HCT116 (cell line): ENCODE results near the gene ST6GAL2. TPM values are rescaled to one million over a fixed set of nuclear protein-coding genes. Genes with fewer than 3 reads are reported as not detected.

ENCODE experiments used
- ATAC-seq: fragments of 200-7000 bp; cut with Tn5 transposase; 2 replicates; pipeline ENCODE4 v1.9.1; 2020; ENCODE audit warnings: mild to moderate bottlenecking, moderate library complexity
- BruUV-seq: library from RNA; stranded (reverse); fragments of 400-500 nt; replicated peaks from 2 replicates; lab custom pipeline; 2021; lab: Mats Ljungman, UMichigan
- CTCF ChIA-PET: fragments of 300-600 bp; sonication (Branson Sonifier 250); formaldehyde crosslinking; loops from one replicate; lab custom pipeline; 2021; ENCODE audit warnings: antibody characterized with exemption; lab: Charles Lee
- POLR2A ChIA-PET: fragments of 300-600, 350-600 bp; sonication (Branson Sonifier 250); formaldehyde crosslinking; loops from one replicate; lab custom pipeline; 2021; ENCODE audit warnings: antibody characterized with exemption; lab: Charles Lee
- RAD21 ChIA-PET, 2 experiments: fragments of 300-600 bp; sonication (Branson Sonifier 250); formaldehyde crosslinking; loops; one replicate each; lab custom pipeline; 2023; ENCODE audit warnings: low total read pairs in 2 of 2; ENCODE audit not compliant: uncharacterized antibody in 2 of 2, unreplicated experiment in 2 of 2, low non-redundant PET in 1 of 2; lab: Charles Lee
- DNase-seq: peaks from one replicate; pipeline ENCODE4 v3.0.0-alpha.2; 2010; ENCODE audit warnings: low read depth, low spot score
- H2AFZ ChIP-seq: fragments of 200-600 bp; shearing (Covaris generic), sonication (generic); 2 replicates; pipeline ENCODE4 v1.6.1; 2017; ENCODE audit warnings: low read depth, mixed run types, mixed read lengths, antibody characterized with exemption, low read length; ENCODE audit not compliant: poor library complexity, severe bottlenecking
- H3K27ac ChIP-seq: 2 replicates; pipeline ENCODE4 v1.5.1; 2012; ENCODE audit warnings: low read depth, low read length
- H3K27me3 ChIP-seq: fragments of 200-600 bp; sonication (generic); 2 replicates; pipeline ENCODE4 v1.6.1; 2016; ENCODE audit warnings: mixed run types, low read length, mixed read lengths; ENCODE audit not compliant: insufficient read depth
- H3K36me3 ChIP-seq, 2 experiments: fragments of 200-500 bp in 1 of 2; fragments of 200-600 bp in 1 of 2; sonication (Bioruptor generic) in 1 of 2; sonication (generic) in 1 of 2; 2 replicates each; pipeline versions ENCODE4 v1.5.1 to v1.6.1; 2014 to 2016; ENCODE audit warnings: low read length in 2 of 2, inconsistent platforms in 1 of 2, mixed read lengths in 1 of 2, mixed run types in 1 of 2; ENCODE audit not compliant: insufficient read depth in 2 of 2, control insufficient read depth in 1 of 2
- H3K4me1 ChIP-seq, 2 experiments: fragments of 200-600 bp in 1 of 2; sonication (generic) in 1 of 2; 2 replicates each; pipeline versions ENCODE4 v1.5.1 to v1.6.1; 2012 to 2017; ENCODE audit warnings: low read length in 2 of 2, inconsistent platforms in 1 of 2, mild to moderate bottlenecking in 1 of 2, mixed read lengths in 1 of 2, mixed run types in 1 of 2, moderate library complexity in 1 of 2; ENCODE audit not compliant: insufficient read depth in 2 of 2, control insufficient read depth in 1 of 2
- H3K4me2 ChIP-seq: fragments of 200-600 bp; sonication (generic); 2 replicates; pipeline ENCODE4 v1.6.1; 2017; ENCODE audit warnings: mixed run types, low read length, mixed read lengths
- H3K4me3 ChIP-seq, 2 experiments: fragments of 200-600 bp in 1 of 2; sonication (generic) in 1 of 2; replicated peaks in 1 of 2; 2 replicates each; pipeline ENCODE4 v1.5.1; 2011 to 2016; ENCODE audit warnings: low read length in 2 of 2, control low read depth in 1 of 2, low read depth in 1 of 2, mild to moderate bottlenecking in 1 of 2, mixed read lengths in 1 of 2, mixed run types in 1 of 2
- H3K79me2 ChIP-seq: fragments of 200-600 bp; sonication (generic); 2 replicates; pipeline ENCODE4 v1.6.1; 2017; ENCODE audit warnings: mild to moderate bottlenecking, mixed run types, low read length, moderate library complexity, mixed read lengths; ENCODE audit not compliant: insufficient read depth
- H3K9ac ChIP-seq: fragments of 200-600 bp; sonication (generic); 2 replicates; pipeline ENCODE4 v1.6.1; 2016; ENCODE audit warnings: low read length, mixed read lengths
- H3K9me2 ChIP-seq: fragments of 200-600 bp; sonication (generic), shearing (Covaris generic); 2 replicates; pipeline ENCODE4 v1.6.1; 2017; ENCODE audit warnings: mixed run types, mild to moderate bottlenecking, moderate library complexity; ENCODE audit not compliant: insufficient read depth
- H3K9me3 ChIP-seq, 2 experiments: fragments of 200-500 bp in 1 of 2; fragments of 200-600 bp in 1 of 2; sonication (Bioruptor generic) in 1 of 2; sonication (generic) in 1 of 2; 2 replicates each; pipeline ENCODE4 v1.6.1; 2014 to 2017; ENCODE audit warnings: low read length in 2 of 2, mixed read lengths in 2 of 2, inconsistent platforms in 1 of 2, low read depth in 1 of 2, mild to moderate bottlenecking in 1 of 2, mixed run types in 1 of 2, moderate library complexity in 1 of 2; ENCODE audit not compliant: control insufficient read depth in 1 of 2, insufficient read depth in 1 of 2
- H4K20me1 ChIP-seq: fragments of 200-600 bp; sonication (generic), shearing (Covaris generic); 2 replicates; pipeline ENCODE4 v1.6.1; 2017; ENCODE audit warnings: mixed run types, mild to moderate bottlenecking, moderate library complexity; ENCODE audit not compliant: insufficient read depth
- ATF3 ChIP-seq: IDR thresholded peaks from 2 replicates; pipeline ENCODE4 v1.6.1; 2012
- CBX3 ChIP-seq: IDR thresholded peaks from 2 replicates; pipeline ENCODE4 v1.6.1; 2012; ENCODE audit warnings: low read depth
- CEBPB ChIP-seq: IDR thresholded peaks from 2 replicates; pipeline ENCODE4 v1.6.1; 2012; ENCODE audit warnings: low read depth
- CTCF ChIP-seq, 3 experiments: fragments of 200-600 bp in 1 of 3; sonication (generic) in 1 of 3; IDR thresholded peaks in 2 of 3; conservative IDR thresholded peaks in 1 of 3; 2 replicates each; pipeline ENCODE4 v1.5.1; 2012 to 2017; ENCODE audit warnings: low read depth in 2 of 3, low read length in 2 of 3, antibody characterized with exemption in 1 of 3, borderline replicate concordance in 1 of 3, control low read depth in 1 of 3, mild to moderate bottlenecking in 1 of 3, mixed read lengths in 1 of 3, mixed run types in 1 of 3, moderate library complexity in 1 of 3; ENCODE audit not compliant: insufficient read depth in 1 of 3
- ELF1 ChIP-seq: IDR thresholded peaks from 2 replicates; pipeline ENCODE4 v1.6.1; 2012; ENCODE audit warnings: low read depth, borderline replicate concordance
- EZH2 ChIP-seq: fragments of 200-600 bp; sonication (generic); IDR thresholded peaks from 2 replicates; pipeline ENCODE4 v1.6.1; 2017; ENCODE audit warnings: antibody characterized with exemption, mixed run types
- EZH2phosphoT487 ChIP-seq: fragments of 200-600 bp; IDR thresholded peaks from 2 replicates; pipeline ENCODE4 v1.6.1; 2018; ENCODE audit warnings: antibody characterized with exemption, borderline replicate concordance
- FOSL1 ChIP-seq: IDR thresholded peaks from 2 replicates; pipeline ENCODE4 v1.6.1; 2012; ENCODE audit warnings: low read depth
- JUND ChIP-seq: IDR thresholded peaks from 2 replicates; pipeline ENCODE4 v1.6.1; 2012
- POLR2A ChIP-seq: IDR thresholded peaks from 2 replicates; pipeline ENCODE4 v1.7.0; 2011; ENCODE audit warnings: borderline replicate concordance; ENCODE audit not compliant: insufficient read depth, insufficient read length; ENCODE audit errors: extremely low read depth
- POLR2AphosphoS5 ChIP-seq: IDR thresholded peaks from 2 replicates; pipeline ENCODE4 v1.6.1; 2011; ENCODE audit warnings: mild to moderate bottlenecking, low read depth, low read length, moderate library complexity
- SIN3A ChIP-seq: IDR thresholded peaks from 2 replicates; pipeline ENCODE4 v1.6.1; 2012; ENCODE audit warnings: low read depth
- SP1 ChIP-seq: IDR thresholded peaks from 2 replicates; pipeline ENCODE4 v1.6.1; 2012; ENCODE audit warnings: low read depth
- SRF ChIP-seq: IDR thresholded peaks from 2 replicates; pipeline ENCODE4 v1.6.1; 2012; ENCODE audit warnings: low read depth
- TCF7L2 ChIP-seq: IDR thresholded peaks from 2 replicates; pipeline ENCODE4 v1.7.0; 2011; ENCODE audit warnings: borderline replicate concordance, inconsistent platforms; ENCODE audit not compliant: insufficient read depth, insufficient read length; ENCODE audit errors: extremely low read depth
- YY1 ChIP-seq: IDR thresholded peaks from 2 replicates; pipeline ENCODE4 v1.6.1; 2011; ENCODE audit warnings: low read length, low read depth, moderate library complexity, mild to moderate bottlenecking; ENCODE audit not compliant: insufficient replicate concordance; ENCODE audit errors: extremely low read depth
- ZFX ChIP-seq: fragments of 450-650 bp; IDR thresholded peaks from 2 replicates; pipeline ENCODE4 v1.6.1; 2017
- ZNF274 ChIP-seq: fragments of 200-500 bp; sonication (Bioruptor generic); IDR thresholded peaks from 2 replicates; pipeline ENCODE4 v1.6.1; 2014; ENCODE audit warnings: mild to moderate bottlenecking, low read depth, low read length, inconsistent platforms
- intact Hi-C: fragments of 100-400 bp; cut with micrococcal nuclease; formaldehyde crosslinking; loops from 2 replicates; pipeline ENCODE4 v1.10.0; 2022
- total RNA-seq: library from RNA; stranded (reverse); gene quantifications from one replicate; pipeline ENCODE4 v1.2.1, GENCODE V29; 2021; ENCODE audit not compliant: unreplicated experiment
- TF ChIP-seq, protein P1 (sequence below): IDR thresholded peaks from 2 replicates; pipeline ENCODE4 v1.6.1; 2012
- TF ChIP-seq, protein P2 (sequence below): IDR thresholded peaks from 2 replicates; pipeline ENCODE4 v1.6.1; 2011; ENCODE audit warnings: mild to moderate bottlenecking, low read length, moderate library complexity; ENCODE audit not compliant: insufficient replicate concordance; ENCODE audit errors: extremely low read depth

ST6GAL2 gene
- total RNA-seq, 1 experiment from 2014 or later = not detected

GRCh38 chr2:106904242-106904641, 18.3 kb upstream of the ST6GAL2 start:
- CTCF ChIA-PET = no interaction called here
- Histone ChIP-seq H3K27me3 (no peaks in the 10 kb centered on the region), H2AFZ (no peak overlapping the region), H3K36me3 (no peaks in the 10 kb centered on the region), H3K27ac (no peak overlapping the region), H3K9me2 (no peaks in the 10 kb centered on the region), H3K4me2 (no peak overlapping the region), H3K4me3 (no peak overlapping the region), H3K4me1 (no peaks in the 10 kb centered on the region), H3K9me3 (peaks cover 0 to 5% of the 10 kb centered on the region in 2 experiments; a peak in 1 of 4 replicates), H4K20me1 (no peaks in the 10 kb centered on the region), H3K79me2 (no peaks in the 10 kb centered on the region), H3K9ac (no peak overlapping the region)
- no TSS peak for BruUV-seq
- intact Hi-C loops = no loop called here
- DNase-seq (no peak), ATAC-seq (no peak)
- POLR2A ChIA-PET = no interaction called here
- RAD21 ChIA-PET = no interaction called here
- no peak for TF ChIP-seq SRF
- no peak for TF ChIP-seq EZH2
- TF ChIP-seq, protein P1, sequence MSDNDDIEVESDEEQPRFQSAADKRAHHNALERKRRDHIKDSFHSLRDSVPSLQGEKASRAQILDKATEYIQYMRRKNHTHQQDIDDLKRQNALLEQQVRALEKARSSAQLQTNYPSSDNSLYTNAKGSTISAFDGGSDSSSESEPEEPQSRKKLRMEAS = no peak
- no peak for TF ChIP-seq ELF1
- no peak for TF ChIP-seq ATF3
- no peak for TF ChIP-seq CTCF (IDR thresholded peaks at IDR 0.05 in 2 of 3, conservative IDR thresholded peaks at IDR 0.05 in 1 of 3; ENCODE audit: borderline replicate concordance in 1 of 3, insufficient read depth in 1 of 3, low read depth in 2 of 3, low read length in 2 of 3)
- TF ChIP-seq FOSL1 = no peak
- TF ChIP-seq, protein P2, sequence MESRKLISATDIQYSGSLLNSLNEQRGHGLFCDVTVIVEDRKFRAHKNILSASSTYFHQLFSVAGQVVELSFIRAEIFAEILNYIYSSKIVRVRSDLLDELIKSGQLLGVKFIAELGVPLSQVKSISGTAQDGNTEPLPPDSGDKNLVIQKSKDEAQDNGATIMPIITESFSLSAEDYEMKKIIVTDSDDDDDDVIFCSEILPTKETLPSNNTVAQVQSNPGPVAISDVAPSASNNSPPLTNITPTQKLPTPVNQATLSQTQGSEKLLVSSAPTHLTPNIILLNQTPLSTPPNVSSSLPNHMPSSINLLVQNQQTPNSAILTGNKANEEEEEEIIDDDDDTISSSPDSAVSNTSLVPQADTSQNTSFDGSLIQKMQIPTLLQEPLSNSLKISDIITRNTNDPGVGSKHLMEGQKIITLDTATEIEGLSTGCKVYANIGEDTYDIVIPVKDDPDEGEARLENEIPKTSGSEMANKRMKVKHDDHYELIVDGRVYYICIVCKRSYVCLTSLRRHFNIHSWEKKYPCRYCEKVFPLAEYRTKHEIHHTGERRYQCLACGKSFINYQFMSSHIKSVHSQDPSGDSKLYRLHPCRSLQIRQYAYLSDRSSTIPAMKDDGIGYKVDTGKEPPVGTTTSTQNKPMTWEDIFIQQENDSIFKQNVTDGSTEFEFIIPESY = no peak
- TF ChIP-seq POLR2A = no peak
- TF ChIP-seq SP1 = no peak
- TF ChIP-seq EZH2phosphoT487 = no peak
- no peak for TF ChIP-seq POLR2AphosphoS5
- no peak for TF ChIP-seq ZNF274
- TF ChIP-seq CEBPB = no peak
- no peak for TF ChIP-seq ZFX
- no peak for TF ChIP-seq JUND
- TF ChIP-seq TCF7L2 = no peak
- TF ChIP-seq YY1 = no peak
- TF ChIP-seq CBX3 = no peak
- no peak for TF ChIP-seq SIN3A
